Smooth muscle cell (in vitro differentiated cells): ENCODE measurements around the gene B3GNT3. TPM values are rescaled to one million over a fixed set of nuclear protein-coding genes. Genes with fewer than 3 reads are reported as not detected.

Source experiments
- DNase-seq: peaks from one replicate; lab custom pipeline; 2025; ENCODE audit not compliant: unreplicated experiment; lab: John Stamatoyannopoulos, UW
- H2AFZ ChIP-seq: fragments of 200-600 bp; sonication (generic); 2 replicates; pipeline ENCODE4 v1.6.0; 2016; ENCODE audit warnings: antibody characterized with exemption, low read depth, mild to moderate bottlenecking
- H3F3A ChIP-seq: fragments of 200-600 bp; sonication (generic); 2 replicates; pipeline ENCODE4 v1.6.0; 2017; ENCODE audit warnings: antibody characterized with exemption, low read depth
- H3K27ac ChIP-seq: fragments of 200-600 bp; sonication (generic); 2 replicates; pipeline ENCODE4 v1.5.1; 2016; ENCODE audit warnings: low read depth, mild to moderate bottlenecking
- H3K27me3 ChIP-seq: fragments of 200-600 bp; sonication (generic); 2 replicates; pipeline ENCODE4 v1.6.1; 2016; ENCODE audit warnings: low read depth, mild to moderate bottlenecking
- H3K36me3 ChIP-seq: fragments of 200-600 bp; sonication (generic); 2 replicates; pipeline ENCODE4 v1.5.1; 2016; ENCODE audit warnings: low read depth
- H3K4me1 ChIP-seq: fragments of 200-600 bp; sonication (generic); 2 replicates; pipeline ENCODE4 v1.5.1; 2016; ENCODE audit warnings: low read depth
- H3K4me2 ChIP-seq: fragments of 200-600 bp; sonication (generic); 2 replicates; pipeline ENCODE4 v1.6.0; 2016; ENCODE audit warnings: mild to moderate bottlenecking
- H3K4me3 ChIP-seq: fragments of 200-600 bp; sonication (generic); 2 replicates; pipeline ENCODE4 v1.5.1; 2016; ENCODE audit warnings: mild to moderate bottlenecking
- H3K79me2 ChIP-seq: fragments of 200-600 bp; sonication (generic); 2 replicates; pipeline ENCODE4 v1.6.0; 2016; ENCODE audit warnings: low read depth, mild to moderate bottlenecking
- H3K9ac ChIP-seq: fragments of 200-600 bp; sonication (generic); 2 replicates; pipeline ENCODE4 v1.6.0; 2016; ENCODE audit warnings: low read depth
- H3K9me3 ChIP-seq: fragments of 200-600 bp; sonication (generic); replicated peaks from 2 replicates; pipeline ENCODE4 v1.5.1; 2016; ENCODE audit warnings: low read depth
- H4K20me1 ChIP-seq: fragments of 200-600 bp; sonication (generic); 2 replicates; pipeline ENCODE4 v1.6.0; 2016; ENCODE audit warnings: low read depth
- CTCF ChIP-seq: fragments of 200-600 bp; sonication (generic); IDR thresholded peaks from 2 replicates; pipeline ENCODE4 v1.5.1; 2017; ENCODE audit warnings: borderline replicate concordance, mild to moderate bottlenecking, antibody characterized with exemption; ENCODE audit not compliant: insufficient read depth, poor library complexity, severe bottlenecking
- WGBS: methylation state at CpG from one replicate; pipeline ENCODE4 v1.1.7; 2016; ENCODE audit warnings: low lambda C conversion rate; 5-methylcytosine and 5-hydroxymethylcytosine counted together
- polyA plus RNA-seq: library from polyadenylated mRNA; unstranded; fragments of >200 nt; fragmentation: Nextera tagmentation; extraction: Ambion mirVana; gene quantifications from 2 replicates; pipeline ENCODE4 v1.2.1, GENCODE V29; 2016
- total RNA-seq: library from RNA; depleted of rRNA; stranded (reverse); fragments of >200 nt; gene quantifications from 2 replicates; pipeline ENCODE4 v1.2.3, GENCODE V29; 2014

Gene B3GNT3
- total and polyA plus RNA-seq, 2 experiments from 2014 or later, result 2.8 TPM; not detected in 1

- TF ChIP-seq CTCF, result no peak
- H3F3A ChIP-seq, result no peaks in the 10 kb centered on the region
- no peak overlapping the region for H3K27ac ChIP-seq
- no peak overlapping the region for H2AFZ ChIP-seq
- no peak for DNase-seq
- H3K36me3 ChIP-seq, result no peaks in the 10 kb centered on the region
- no peaks in the 10 kb centered on the region for H4K20me1 ChIP-seq
- H3K4me1 ChIP-seq, result no peaks in the 10 kb centered on the region
- no peak overlapping the region for H3K9ac ChIP-seq
- no peak overlapping the region for H3K4me3 ChIP-seq
- H3K4me2 ChIP-seq, result no peak overlapping the region
- H3K79me2 ChIP-seq, result no peaks in the 10 kb centered on the region
- WGBS, result 54% methylated on average over 9 of the region's 9 CpGs
- peaks cover 36% of the 10 kb centered on the region for H3K27me3 ChIP-seq
- H3K9me3 ChIP-seq, result no peaks in the 10 kb centered on the region
Observed at GRCh38 chr19:17794412-17794730, 567 bp upstream of the B3GNT3 start.

- no peak overlapping the region for H3K27ac ChIP-seq
- 32% methylated on average over 14 of the region's 14 CpGs for WGBS
- peak overlapping the region; percentile 59 for H3K4me2 ChIP-seq
- TF ChIP-seq CTCF, result no peak
- no peaks in the 10 kb centered on the region for H3K79me2 ChIP-seq
- no peaks in the 10 kb centered on the region for H3K9me3 ChIP-seq
- no peak overlapping the region for H2AFZ ChIP-seq
- H3K4me3 ChIP-seq, result peak overlapping the region; percentile 38
- H3K9ac ChIP-seq, result no peak overlapping the region
- no peaks in the 10 kb centered on the region for H4K20me1 ChIP-seq
- no peaks in the 10 kb centered on the region for H3K4me1 ChIP-seq
- DNase-seq, result no peak
- no peaks in the 10 kb centered on the region for H3F3A ChIP-seq
- peaks cover 36% of the 10 kb centered on the region for H3K27me3 ChIP-seq
- H3K36me3 ChIP-seq, result no peaks in the 10 kb centered on the region
Observed at GRCh38 chr19:17795495-17795856, 538 bp downstream of the B3GNT3 start.

GRCh38 chr19:17796013-17796837 is 1.3 kb downstream of the B3GNT3 start:
- H4K20me1 ChIP-seq, result no peaks in the 10 kb centered on the region
- no peak overlapping the region for H2AFZ ChIP-seq
- peak overlapping the region; percentile 13 for H3K27ac ChIP-seq
- 81% methylated on average over 6 of the region's 6 CpGs for WGBS
- H3K4me3 ChIP-seq, result peak overlapping the region; percentile 38
- TF ChIP-seq CTCF, result no peak
- H3K9me3 ChIP-seq, result no peaks in the 10 kb centered on the region
- H3K4me1 ChIP-seq, result no peaks in the 10 kb centered on the region
- no peak overlapping the region for H3K9ac ChIP-seq
- H3K4me2 ChIP-seq, result no peak overlapping the region
- H3K79me2 ChIP-seq, result no peaks in the 10 kb centered on the region
- peaks cover 36% of the 10 kb centered on the region for H3K27me3 ChIP-seq
- no peak for DNase-seq
- no peaks in the 10 kb centered on the region for H3K36me3 ChIP-seq
- H3F3A ChIP-seq, result no peaks in the 10 kb centered on the region
